NCI-H82 treated with DMSO at 0.1 percent for 48 hours (cell line): Measurements from ENCODE around the gene RNF26.
A peak's percentile ranks its signal among the peaks of the same experiment; 100 is the strongest.

Experiments used
- DNase-seq: peaks from one replicate; lab custom pipeline; 2025; ENCODE audit not compliant: unreplicated experiment; lab: John Stamatoyannopoulos, UW

The RNF26 gene

DNA sequence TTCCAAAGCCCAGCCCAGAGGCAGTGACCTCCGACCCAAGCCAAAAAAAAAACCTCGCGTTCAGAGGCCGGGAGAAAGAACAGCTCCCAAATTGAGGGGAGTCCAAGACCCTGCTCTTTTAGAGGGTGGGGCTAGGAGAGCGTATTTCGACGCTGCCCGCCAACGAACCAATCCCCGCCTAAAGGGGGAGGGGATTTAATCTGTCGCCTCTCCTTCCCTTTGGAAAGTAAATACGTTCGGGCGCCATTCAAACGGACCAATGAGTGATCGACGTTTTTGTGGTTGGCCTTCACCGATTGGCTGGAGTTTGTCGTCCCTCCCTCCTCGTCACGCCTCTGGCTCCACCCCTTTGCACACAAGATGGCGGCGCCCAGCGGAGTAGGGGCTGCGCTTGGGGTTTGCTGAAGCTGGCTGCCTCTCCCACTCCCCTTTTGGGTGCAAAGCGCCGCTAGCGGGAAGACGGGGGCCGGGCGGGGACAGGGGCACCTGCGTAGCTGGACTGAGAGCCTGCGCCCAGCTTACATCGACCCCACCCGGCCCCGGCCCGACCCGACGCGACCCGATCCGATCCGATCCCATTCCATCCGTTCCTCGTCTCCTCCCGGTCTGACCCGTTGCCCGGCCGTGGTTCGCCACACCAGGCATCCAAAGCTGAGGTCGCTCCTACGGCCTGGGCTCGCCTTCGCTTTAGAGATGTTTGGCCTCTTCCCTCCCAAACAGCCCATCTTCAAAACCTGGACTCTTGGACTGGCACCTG is at the start of gene RNF26:
TSS of gene RNF26 (plus strand) at position 354 of the 757 bp plus-strand sequence. CDS start 596 bp downstream, outside the sequence.
- DNase-seq, result peak; percentile 91

DNA sequence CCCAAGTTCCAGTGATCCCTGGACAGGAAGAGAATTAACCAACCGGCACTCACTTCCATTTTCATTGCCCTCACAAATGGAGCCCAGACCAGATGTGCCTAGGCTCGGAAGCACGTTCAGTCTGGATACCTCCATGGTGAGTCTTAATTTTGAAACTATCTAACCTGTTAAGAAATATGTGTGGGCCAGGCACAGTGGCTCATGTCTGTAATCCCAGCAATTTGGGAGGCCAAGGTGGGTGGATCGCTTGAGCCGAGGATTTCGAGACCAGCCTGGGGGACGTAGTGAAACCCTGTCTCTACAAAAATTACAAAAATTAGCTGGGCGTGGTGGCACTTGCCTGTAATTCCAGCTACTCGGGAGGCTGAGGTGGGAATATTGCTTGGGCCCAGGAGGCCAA is 48.9 kb upstream of the RNF26 start:
- no peak for DNase-seq

GRCh38 chr11:119288219-119288618 is 46.1 kb upstream of the RNF26 start:
- DNase-seq, result no peak

DNA sequence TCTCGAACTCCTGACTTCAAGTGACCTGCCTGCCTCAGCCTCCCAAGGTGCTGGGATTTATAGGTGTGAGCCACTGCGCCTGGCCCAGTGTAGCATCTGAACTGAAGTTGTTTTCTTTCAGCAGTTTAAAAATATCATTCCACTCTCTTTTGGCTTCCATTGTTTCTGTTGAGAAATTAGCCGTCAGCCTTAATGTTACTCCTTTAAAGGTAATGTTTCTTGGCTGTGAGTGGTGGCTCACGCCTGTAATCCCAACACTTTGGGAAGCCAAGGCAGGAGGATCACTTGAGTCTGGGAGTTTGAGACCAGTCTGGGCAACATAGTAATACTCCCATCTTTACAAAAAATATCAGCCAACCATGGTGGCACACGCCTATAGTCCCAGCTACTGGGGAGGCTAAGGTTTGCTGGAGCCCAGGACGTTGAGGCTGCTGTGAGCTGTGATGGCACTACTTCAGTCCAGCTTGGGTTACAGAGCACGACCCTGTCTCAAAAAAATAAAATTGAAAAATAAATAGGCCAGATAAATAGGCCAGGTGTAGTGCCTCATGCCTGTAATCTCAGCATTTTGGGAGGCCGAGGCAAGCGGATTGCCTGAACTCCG is 43.3 kb upstream of the RNF26 start:
- DNase-seq, result no peak

- no peak for DNase-seq
Observed at GRCh38 chr11:119293461-119293860, 40.9 kb upstream of the RNF26 start.

DNA sequence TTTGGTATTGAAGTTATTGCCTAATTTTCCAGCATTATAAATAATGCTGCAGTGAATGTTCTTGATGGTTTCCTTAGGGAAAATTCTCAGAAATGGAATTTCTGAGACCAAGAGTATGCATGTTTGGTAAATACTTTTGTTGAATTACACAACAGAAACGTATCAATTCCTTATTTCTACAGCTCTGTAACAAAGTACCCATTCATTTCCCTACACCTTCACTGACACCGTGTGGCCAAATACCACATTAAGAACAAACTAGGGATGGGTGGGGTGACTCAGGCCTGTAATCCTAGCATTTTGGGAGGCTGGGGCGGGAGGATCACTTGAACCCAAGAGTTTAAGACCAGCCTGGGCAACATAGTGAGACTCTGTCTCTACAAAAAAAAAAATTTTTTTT is 39.1 kb upstream of the RNF26 start:
- DNase-seq, result no peak

DNA sequence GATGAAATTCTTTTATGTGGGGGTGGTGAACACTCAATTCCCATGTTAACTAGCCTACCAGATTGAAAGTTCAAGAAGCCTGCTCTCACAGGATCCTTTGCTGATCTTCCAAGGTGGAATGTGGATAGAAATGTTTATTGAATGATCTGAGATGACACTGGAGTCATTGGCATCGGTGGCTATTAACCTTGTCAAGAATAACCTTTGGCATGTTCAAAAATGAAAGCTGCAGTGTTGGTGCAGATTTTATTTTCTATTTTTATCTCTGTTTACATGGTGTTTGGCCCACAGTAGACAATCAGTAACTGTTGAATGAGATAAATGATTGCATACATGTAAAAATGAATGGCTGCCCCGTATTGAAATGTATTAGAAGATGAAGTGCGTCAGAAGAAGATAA is 36.4 kb upstream of the RNF26 start:
- DNase-seq, result no peak

GRCh38 chr11:119298726-119299125 is 35.6 kb upstream of the RNF26 start:
- no peak for DNase-seq

DNA sequence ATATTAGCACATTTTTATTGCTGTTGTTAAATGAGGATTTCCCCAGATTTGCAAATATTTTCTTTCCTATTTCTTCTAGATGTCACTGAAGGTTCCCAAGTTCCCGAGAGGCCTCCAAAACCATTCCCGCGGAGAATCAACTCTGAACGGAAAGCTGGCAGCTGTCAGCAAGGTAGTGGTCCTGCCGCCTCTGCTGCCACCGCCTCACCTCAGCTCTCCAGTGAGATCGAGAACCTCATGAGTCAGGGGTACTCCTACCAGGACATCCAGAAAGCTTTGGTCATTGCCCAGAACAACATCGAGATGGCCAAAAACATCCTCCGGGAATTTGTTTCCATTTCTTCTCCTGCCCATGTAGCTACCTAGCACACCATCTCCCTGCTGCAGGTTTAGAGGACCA is 34.9 kb upstream of the RNF26 start:
- DNase-seq, result no peak

- DNase-seq, result no peak
Observed at GRCh38 chr11:119300198-119300964, 33.9 kb upstream of the RNF26 start.

DNA sequence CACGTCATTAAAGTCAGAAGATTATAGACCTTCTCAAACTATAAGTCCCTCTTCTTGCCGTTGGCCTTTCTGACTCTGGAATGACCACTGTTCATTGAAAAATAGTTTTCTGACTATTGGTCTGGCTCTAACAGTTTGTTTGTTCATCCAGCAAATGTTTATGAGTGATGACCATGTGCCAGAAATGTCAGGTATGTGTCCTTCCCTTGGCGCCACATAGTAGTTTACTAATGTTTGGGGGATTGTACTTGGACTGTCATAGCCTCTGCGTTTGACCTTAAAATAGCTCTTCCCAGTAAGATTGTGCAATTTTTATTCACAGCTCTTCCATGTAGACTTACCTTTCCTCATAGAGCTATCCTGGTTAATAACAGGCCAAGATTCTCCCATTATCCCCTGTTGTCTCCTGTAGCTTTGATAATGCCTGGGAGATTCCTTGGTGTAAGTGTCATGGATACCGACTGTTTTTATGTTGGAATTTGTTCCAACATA is 31.1 kb upstream of the RNF26 start:
- DNase-seq, result no peak

DNA sequence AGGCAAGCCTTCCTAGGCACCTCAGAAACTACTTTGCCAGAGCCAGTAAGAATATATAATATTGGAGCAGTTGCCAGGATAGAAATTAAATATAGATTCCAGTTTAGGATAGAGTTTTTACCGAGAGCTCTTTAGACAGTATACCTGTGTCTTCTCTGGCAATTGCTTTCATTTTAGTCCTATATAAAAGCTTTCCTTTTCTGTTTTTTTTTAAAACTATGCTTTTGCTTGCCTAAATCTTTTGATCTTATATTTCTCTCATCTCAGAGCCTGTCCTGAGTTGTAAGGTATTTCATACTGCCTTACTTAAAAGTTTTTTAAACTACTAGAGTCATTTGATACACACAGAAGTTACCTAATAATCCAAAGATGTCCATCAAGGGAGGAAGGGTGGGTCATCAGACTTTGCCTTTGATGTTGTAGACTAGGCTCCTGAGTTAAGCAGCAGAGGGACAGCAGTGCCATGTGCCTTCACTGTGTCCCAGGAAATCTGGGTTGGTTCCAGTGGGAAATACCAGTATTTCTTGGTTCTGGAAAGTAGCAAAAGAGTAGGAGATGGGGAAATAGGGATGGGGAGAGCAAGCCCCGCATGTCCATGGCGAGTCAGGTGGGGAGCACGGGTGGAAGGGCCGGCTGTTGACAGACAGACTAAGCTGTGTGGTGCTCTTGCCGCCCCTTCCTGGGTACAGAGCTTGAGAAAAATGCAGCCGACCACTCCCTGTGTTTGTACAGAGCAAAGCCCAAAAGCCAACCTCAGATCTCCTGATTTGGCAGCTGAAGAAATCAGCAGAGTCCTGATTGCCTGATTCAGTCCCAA is 28.6 kb upstream of the RNF26 start:
- DNase-seq, result no peak

- no peak for DNase-seq
Observed at GRCh38 chr11:119306373-119306890, 27.9 kb upstream of the RNF26 start.

- no peak for DNase-seq
Observed at GRCh38 chr11:119307219-119307618, 27.1 kb upstream of the RNF26 start.

GRCh38 chr11:119307974-119308373 is 26.4 kb upstream of the RNF26 start:
- no peak for DNase-seq

- no peak for DNase-seq
Observed at GRCh38 chr11:119309411-119309810, 24.9 kb upstream of the RNF26 start.

DNA sequence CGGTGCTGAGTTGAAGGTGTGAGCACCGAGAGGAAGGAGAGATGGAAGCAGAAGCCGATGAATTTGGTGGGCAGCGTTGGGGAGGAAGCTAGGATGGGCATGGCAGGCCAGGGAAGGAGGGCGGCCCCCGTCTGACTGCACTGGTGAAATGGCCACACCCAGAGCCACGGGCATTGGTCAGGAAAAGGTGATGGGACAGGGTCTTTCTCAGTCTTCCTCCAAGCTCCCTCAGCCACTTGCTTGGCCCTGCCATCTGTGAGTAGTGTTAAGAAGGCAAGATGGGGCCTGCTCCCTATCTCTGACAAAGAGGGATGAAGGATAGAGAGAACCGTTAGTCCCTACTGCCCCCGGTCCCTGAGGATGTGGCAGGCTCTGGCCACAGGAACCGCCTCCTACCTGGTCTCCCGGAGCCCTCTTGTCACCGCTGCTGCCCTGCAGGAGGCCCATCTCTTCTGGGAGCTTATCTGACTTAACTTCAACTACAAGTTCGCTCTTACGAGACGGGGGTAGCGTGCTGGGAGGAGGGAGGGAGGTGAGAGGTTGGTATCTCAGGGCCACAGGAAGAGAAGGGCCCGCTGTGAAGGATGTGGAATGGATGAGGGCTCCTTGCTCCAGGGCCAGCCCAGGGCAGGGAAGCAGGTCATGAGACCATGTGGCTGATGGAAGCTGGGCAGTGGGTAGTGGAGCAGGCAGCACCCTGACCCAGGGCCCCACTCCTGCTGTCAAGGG is 24.2 kb upstream of the RNF26 start:
- no peak for DNase-seq

- DNase-seq, result no peak
Observed at GRCh38 chr11:119310682-119311052, 23.7 kb upstream of the RNF26 start.

- DNase-seq, result no peak
Observed at GRCh38 chr11:119314726-119315125, 19.6 kb upstream of the RNF26 start.
